ENCODE measurements around the gene ERC2.

The ERC2 gene

GRCh38 chr3:55923626-55924025 lies 544.6 kb downstream of the ERC2 start:
- DNase-seq (ENCODE audit: low read depth): no peak

GRCh38 chr3:55923207-55923606 lies 545.1 kb downstream of the ERC2 start:
- DNase-seq (ENCODE audit: low read depth): no peak

- DNase-seq (ENCODE audit: low read depth): no peak
These were observed 555.4 kb downstream of the ERC2 start for GRCh38 chr3:55912880-55913279.

- no peak for DNase-seq (ENCODE audit: low read depth)
These were observed 557.0 kb downstream of the ERC2 start for GRCh38 chr3:55911266-55911665.

GRCh38 chr3:55910543-55910942 lies 557.7 kb downstream of the ERC2 start:
- no peak for DNase-seq (ENCODE audit: low read depth)

GRCh38 chr3:55909373-55909772 lies 558.9 kb downstream of the ERC2 start:
- no peak for DNase-seq (ENCODE audit: low read depth)

GRCh38 chr3:55907616-55908015 lies 560.7 kb downstream of the ERC2 start:
- no peak for DNase-seq (ENCODE audit: low read depth)

- no peak for DNase-seq (ENCODE audit: low read depth)
These were observed 561.4 kb downstream of the ERC2 start for GRCh38 chr3:55906896-55907295.

GRCh38 chr3:55904716-55905115 lies 563.6 kb downstream of the ERC2 start:
- no peak for DNase-seq (ENCODE audit: low read depth)

- no peak for DNase-seq (ENCODE audit: low read depth)
These were observed 564.6 kb downstream of the ERC2 start for GRCh38 chr3:55903680-55904079.

- no peak for DNase-seq (ENCODE audit: low read depth)
These were observed 565.9 kb downstream of the ERC2 start for GRCh38 chr3:55902221-55902900.

- no peak for DNase-seq (ENCODE audit: low read depth)
These were observed 568.4 kb downstream of the ERC2 start for GRCh38 chr3:55899887-55900286.

- DNase-seq (ENCODE audit: low read depth): no peak
These were observed 570.6 kb downstream of the ERC2 start for GRCh38 chr3:55897573-55898224.

- DNase-seq (ENCODE audit: low read depth): no peak
These were observed 572.2 kb downstream of the ERC2 start for GRCh38 chr3:55895897-55896566.

GRCh38 chr3:55894605-55895004 lies 573.7 kb downstream of the ERC2 start:
- DNase-seq (ENCODE audit: low read depth): no peak

GRCh38 chr3:55893045-55893664 lies 575.1 kb downstream of the ERC2 start:
- DNase-seq (ENCODE audit: low read depth): no peak

GRCh38 chr3:55891106-55891505 lies 577.2 kb downstream of the ERC2 start:
- DNase-seq (ENCODE audit: low read depth): no peak

GRCh38 chr3:55888282-55888885 lies 579.9 kb downstream of the ERC2 start:
- DNase-seq (ENCODE audit: low read depth): no peak

- peak; percentile 10 for DNase-seq (ENCODE audit: low read depth)
These were observed 582.5 kb downstream of the ERC2 start for GRCh38 chr3:55885721-55886120.

GRCh38 chr3:55884491-55885285 lies 583.6 kb downstream of the ERC2 start:
- DNase-seq (ENCODE audit: low read depth): no peak

GRCh38 chr3:55884066-55884465 lies 584.2 kb downstream of the ERC2 start:
- DNase-seq (ENCODE audit: low read depth): no peak

GRCh38 chr3:55882006-55882405 lies 586.3 kb downstream of the ERC2 start:
- no peak for DNase-seq (ENCODE audit: low read depth)

Measured in GM04504 (cell line).